CD4-positive, CD25-positive, alpha-beta regulatory T cell (primary cell): ENCODE measurements around the gene SLC4A7. TPM values are rescaled to one million over a fixed set of nuclear protein-coding genes. Genes with fewer than 3 reads are reported as not detected.
A peak's percentile ranks its signal among the peaks of the same experiment; 100 is the strongest.
"Not testable (repeated sequence)": the region's sequence is repeated elsewhere in the genome, so short reads cannot be mapped to it uniquely, and the experiment has no call there.

Experiments
- ATAC-seq, 2 donors: fragments of 150-1000 bp; cut with Tn5 transposase; one replicate each; pipeline ENCODE4 v1.10.0; 2021; ENCODE audit warnings: low read depth in 2 of 2, moderate number of reproducible peaks in 2 of 2, moderate library complexity in 1 of 2
- DNase-seq, 3 donors: peaks; one replicate each; pipeline versions ENCODE4 v3.0.0 to v3.0.0-alpha.2; 2012 to 2022; ENCODE audit warnings: mixed read lengths in 1 of 3
- H3K27ac ChIP-seq: one replicate; pipeline ENCODE4 v1.7.0; 2013; ENCODE audit warnings: mild to moderate bottlenecking, low read length; ENCODE audit not compliant: insufficient read depth, poor library complexity, severe bottlenecking
- H3K27me3 ChIP-seq: one replicate; pipeline ENCODE4 v1.7.0; 2013; ENCODE audit warnings: low read length; ENCODE audit not compliant: control insufficient read depth, insufficient read depth
- H3K36me3 ChIP-seq: one replicate; pipeline ENCODE4 v1.7.0; 2013; ENCODE audit warnings: mild to moderate bottlenecking, low read length, moderate library complexity; ENCODE audit not compliant: control insufficient read depth, insufficient read depth
- H3K4me1 ChIP-seq: 2 replicates; pipeline ENCODE4 v1.7.0; 2013; ENCODE audit warnings: mild to moderate bottlenecking, low read length; ENCODE audit not compliant: insufficient read depth, control insufficient read depth, poor library complexity, severe bottlenecking
- H3K4me3 ChIP-seq: one replicate; pipeline ENCODE4 v1.7.0; 2013; ENCODE audit warnings: low read depth, mild to moderate bottlenecking, low read length, moderate library complexity
- H3K9me3 ChIP-seq, 2 experiments: 1 replicate in 1 of 2; 2 replicates in 1 of 2; pipeline ENCODE4 v1.7.0; 2013; ENCODE audit warnings: low read length in 2 of 2, mild to moderate bottlenecking in 1 of 2, moderate library complexity in 1 of 2; ENCODE audit not compliant: control insufficient read depth in 2 of 2
- H3K27ac Mint-ChIP-seq, 3 donors: one replicate each; pipeline ENCODE4 v1.8.0; 2020 to 2022; ENCODE audit warnings: mild to moderate bottlenecking in 3 of 3, mixed read lengths in 3 of 3, moderate library complexity in 2 of 3
- H3K27me3 Mint-ChIP-seq: one replicate; pipeline ENCODE4 v1.8.0; 2022; ENCODE audit warnings: mild to moderate bottlenecking, mixed read lengths
- H3K36me3 Mint-ChIP-seq: one replicate; pipeline ENCODE4 v1.8.0; 2020; ENCODE audit warnings: mixed read lengths
- H3K4me1 Mint-ChIP-seq, 4 donors: one replicate each; pipeline ENCODE4 v1.8.0; 2020 to 2022; ENCODE audit warnings: mixed read lengths in 4 of 4, mild to moderate bottlenecking in 1 of 4
- H3K4me3 Mint-ChIP-seq, 4 donors: one replicate each; pipeline ENCODE4 v1.8.0; 2020 to 2022; ENCODE audit warnings: mild to moderate bottlenecking in 4 of 4, mixed read lengths in 4 of 4, moderate library complexity in 3 of 4
- H3K9me3 Mint-ChIP-seq, 7 donors: one replicate each; pipeline ENCODE4 v1.8.0; 2020 to 2022; ENCODE audit warnings: mixed read lengths in 7 of 7, mild to moderate bottlenecking in 3 of 7, moderate library complexity in 2 of 7
- polyA plus RNA-seq, 4 donors: library from polyadenylated mRNA; unstranded; fragments of 300-500 nt; fragmentation: Illumina TruSeq; gene quantifications; one replicate each; pipeline ENCODE4 v1.2.3, GENCODE V29; 2021
- total RNA-seq: library from RNA; stranded (reverse); gene quantifications from one replicate; pipeline ENCODE4 v1.2.3, GENCODE V29; 2022

SLC4A7 gene
- total and polyA plus RNA-seq, 5 donors from 2014 or later, result 25.2 to 103 (median 28.7) TPM

DNA sequence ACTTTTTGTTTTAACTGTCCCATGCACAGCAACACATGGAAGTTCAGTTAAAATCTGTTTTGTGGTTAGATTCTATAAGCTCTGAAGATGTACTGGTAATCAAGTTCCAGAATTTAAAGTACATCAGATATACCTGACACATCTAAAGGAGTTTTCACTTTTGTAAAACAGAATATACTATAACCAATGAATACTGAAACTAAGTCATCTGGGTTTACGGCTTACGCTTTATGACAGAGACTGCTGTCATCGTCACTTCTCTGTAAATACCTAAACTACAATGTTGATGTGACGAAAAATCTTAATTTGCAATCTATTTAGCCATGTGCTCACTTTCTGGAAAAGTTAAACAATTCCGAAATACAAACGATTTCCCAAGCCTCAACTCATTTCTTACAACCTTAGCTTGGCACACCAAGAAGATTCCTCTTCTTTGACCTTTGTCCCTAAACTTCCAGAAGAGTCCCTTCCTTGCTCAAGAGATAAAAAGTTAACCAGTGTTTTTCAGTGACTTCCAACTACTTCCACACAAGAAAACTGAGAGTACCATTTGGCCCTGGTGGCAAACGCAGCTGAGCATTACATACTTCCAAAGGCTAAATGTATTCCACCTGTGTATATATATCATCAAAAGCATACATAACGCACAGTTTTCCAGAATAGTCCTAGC, 58.2 kb downstream of the SLC4A7 start:
- no peak for ATAC-seq
- H3K4me3 Mint-ChIP-seq, result no peak overlapping the region
- H3K27ac Mint-ChIP-seq, result no peak overlapping the region
- H3K36me3 Mint-ChIP-seq, result peaks cover 22% of the 10 kb centered on the region
- Histone ChIP-seq H3K27me3 (no peaks in the 10 kb centered on the region), H3K4me3 (no peak overlapping the region), H3K27ac (no peak overlapping the region), H3K4me1 (no peaks in the 10 kb centered on the region), H3K9me3 (no peaks in the 10 kb centered on the region), H3K36me3 (peaks cover 52% of the 10 kb centered on the region)
- DNase-seq, result no peak
- H3K4me1 Mint-ChIP-seq, result peaks cover 0 to 9% (median 2%) of the 10 kb centered on the region in 4 donors
- H3K27me3 Mint-ChIP-seq, result no peaks in the 10 kb centered on the region
- H3K9me3 Mint-ChIP-seq, result no peaks in the 10 kb centered on the region

GRCh38 chr3:27424812-27425521, 59.2 kb downstream of the SLC4A7 start:
- not testable (repeated sequence) for H3K27me3 ChIP-seq, H3K27ac ChIP-seq, ATAC-seq, H3K27ac Mint-ChIP-seq, H3K9me3 Mint-ChIP-seq, H3K4me1 ChIP-seq, H3K4me3 ChIP-seq, H3K9me3 ChIP-seq, H3K4me1 Mint-ChIP-seq, DNase-seq, H3K27me3 Mint-ChIP-seq, H3K4me3 Mint-ChIP-seq
- peaks cover 27% of the 10 kb centered on the region for H3K36me3 Mint-ChIP-seq
- peaks cover 55% of the 10 kb centered on the region for H3K36me3 ChIP-seq

DNA sequence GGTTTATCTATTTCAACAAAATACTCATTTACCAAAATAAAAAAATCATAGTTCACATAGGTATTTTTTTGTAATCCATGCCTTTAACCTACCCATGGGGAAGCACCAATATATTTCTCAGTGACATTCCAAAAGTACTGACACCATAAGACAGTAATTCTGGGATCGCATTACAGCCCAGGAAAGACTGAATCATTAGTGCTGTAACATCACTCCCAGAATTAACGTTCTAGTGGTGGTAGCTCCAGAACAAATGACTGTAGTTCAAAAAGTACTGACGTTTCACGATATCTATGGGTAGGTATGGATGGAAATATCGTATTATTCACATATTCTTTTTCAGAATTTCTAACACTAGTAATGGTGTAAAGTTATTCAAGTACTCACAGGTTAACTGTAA, 60.7 kb downstream of the SLC4A7 start:
- no peak overlapping the region for H3K27ac Mint-ChIP-seq
- H3K27ac ChIP-seq, result no peak overlapping the region
- H3K27me3 ChIP-seq, result no peaks in the 10 kb centered on the region
- H3K36me3 Mint-ChIP-seq, result peaks cover 26% of the 10 kb centered on the region
- H3K27me3 Mint-ChIP-seq, result no peaks in the 10 kb centered on the region
- no peak overlapping the region for H3K4me3 ChIP-seq
- ATAC-seq (no peak), DNase-seq (no peak)
- no peaks in the 10 kb centered on the region for H3K9me3 Mint-ChIP-seq
- H3K4me1 ChIP-seq, result no peaks in the 10 kb centered on the region
- H3K36me3 ChIP-seq, result peaks cover 65% of the 10 kb centered on the region
- H3K4me1 Mint-ChIP-seq, result peaks cover 0 to 9% (median 2%) of the 10 kb centered on the region in 4 donors
- no peaks in the 10 kb centered on the region for H3K9me3 ChIP-seq
- no peak overlapping the region for H3K4me3 Mint-ChIP-seq

- H3K27me3 ChIP-seq, result no peaks in the 10 kb centered on the region
- H3K36me3 ChIP-seq, result peaks cover 69% of the 10 kb centered on the region
- H3K9me3 Mint-ChIP-seq, result no peaks in the 10 kb centered on the region
- H3K4me1 ChIP-seq, result no peaks in the 10 kb centered on the region
- peak overlapping the region; percentile 11 for H3K27ac ChIP-seq
- ATAC-seq, result no peak
- peaks cover 3 to 14% (median 5%) of the 10 kb centered on the region in 4 donors for H3K4me1 Mint-ChIP-seq
- H3K36me3 Mint-ChIP-seq, result peaks cover 30% of the 10 kb centered on the region
- no peak overlapping the region for H3K27ac Mint-ChIP-seq
- H3K27me3 Mint-ChIP-seq, result no peaks in the 10 kb centered on the region
- H3K4me3 ChIP-seq, result no peak overlapping the region
- no peak for DNase-seq
- no peaks in the 10 kb centered on the region for H3K9me3 ChIP-seq
- H3K4me3 Mint-ChIP-seq, result no peak overlapping the region
Observed at GRCh38 chr3:27422617-27423016, 61.6 kb downstream of the SLC4A7 start.

- no peak overlapping the region for H3K4me3 ChIP-seq
- ATAC-seq (no peak), DNase-seq (no peak)
- H3K27me3 ChIP-seq, result no peaks in the 10 kb centered on the region
- H3K4me1 ChIP-seq, result no peaks in the 10 kb centered on the region
- Mint-ChIP-seq H3K27me3 (no peaks in the 10 kb centered on the region), H3K36me3 (peaks cover 48% of the 10 kb centered on the region), H3K4me3 (no peak overlapping the region), H3K27ac (no peak overlapping the region), H3K9me3 (no peaks in the 10 kb centered on the region), H3K4me1 (peaks cover 15 to 28% (median 21%) of the 10 kb centered on the region in 4 donors)
- no peak overlapping the region for H3K27ac ChIP-seq
- H3K36me3 ChIP-seq, result peaks cover 67% of the 10 kb centered on the region
- no peaks in the 10 kb centered on the region for H3K9me3 ChIP-seq
Observed at GRCh38 chr3:27415202-27415601, 69.0 kb downstream of the SLC4A7 start.

GRCh38 chr3:27392950-27393679, 91.1 kb downstream of the SLC4A7 start:
- no peaks in the 10 kb centered on the region for H3K9me3 ChIP-seq
- Mint-ChIP-seq H3K4me3 (no peak overlapping the region), H3K9me3 (no peaks in the 10 kb centered on the region), H3K27ac (no peak overlapping the region), H3K36me3 (peaks cover 42% of the 10 kb centered on the region), H3K27me3 (no peaks in the 10 kb centered on the region), H3K4me1 (peaks cover 9 to 19% (median 11%) of the 10 kb centered on the region in 4 donors)
- H3K27ac ChIP-seq, result peak overlapping the region; percentile 14
- H3K36me3 ChIP-seq, result peaks cover 81% of the 10 kb centered on the region
- no peak overlapping the region for H3K4me3 ChIP-seq
- H3K27me3 ChIP-seq, result no peaks in the 10 kb centered on the region
- ATAC-seq (no peak), DNase-seq (no peak)
- peaks cover 2% of the 10 kb centered on the region for H3K4me1 ChIP-seq

- H3K27ac Mint-ChIP-seq, result peak overlapping the region in 2 of 3 donors; percentile 28 to 87
- H3K4me1 ChIP-seq, result not testable (repeated sequence)
Observed at GRCh38 chr3:27392414-27392813, 91.8 kb downstream of the SLC4A7 start.

More at GRCh38 chr3:27392414-27392813, 91.8 kb downstream of the SLC4A7 start:
- not testable (repeated sequence) for H3K27me3 Mint-ChIP-seq, H3K27me3 ChIP-seq, H3K9me3 Mint-ChIP-seq, DNase-seq, H3K9me3 ChIP-seq, H3K4me3 ChIP-seq, H3K27ac ChIP-seq, H3K4me3 Mint-ChIP-seq, ATAC-seq
- Mint-ChIP-seq H3K4me1 (peaks cover 11 to 23% (median 12%) of the 10 kb centered on the region in 4 donors), H3K36me3 (peaks cover 42% of the 10 kb centered on the region)
- H3K36me3 ChIP-seq, result peaks cover 78% of the 10 kb centered on the region
